Endothelial cell of umbilical vein (primary cell): Measurements from ENCODE around the gene MKLN1.

Experiments
- CTCF ChIP-seq, 2 donors: IDR thresholded peaks; 1 replicate in 1 of 2; 2 replicates in 1 of 2; pipeline ENCODE4 v1.5.1; 2011; ENCODE audit warnings: low read length in 2 of 2, mild to moderate bottlenecking in 2 of 2, moderate library complexity in 2 of 2, control low read depth in 1 of 2, inconsistent platforms in 1 of 2, low read depth in 1 of 2; ENCODE audit not compliant: insufficient read depth in 1 of 2; ENCODE audit errors: extremely low read depth in 1 of 2
- EZH2 ChIP-seq: IDR thresholded peaks from 2 replicates; pipeline ENCODE4 v1.6.1; 2012; ENCODE audit warnings: borderline replicate concordance, low read depth, mild to moderate bottlenecking, moderate library complexity, low read length, inconsistent platforms; ENCODE audit not compliant: severe bottlenecking
- GATA2 ChIP-seq: IDR thresholded peaks from 2 replicates; pipeline ENCODE4 v1.7.0; 2011; ENCODE audit warnings: low read depth, mild to moderate bottlenecking, moderate library complexity, mixed read lengths, low read length; ENCODE audit not compliant: insufficient read length, insufficient read depth
- POLR2A ChIP-seq: IDR thresholded peaks from 2 replicates; pipeline ENCODE4 v1.6.1; 2012; ENCODE audit warnings: low read depth, mild to moderate bottlenecking, control low read depth, low read length
- TF ChIP-seq, protein P1 (sequence below): IDR thresholded peaks from 2 replicates; pipeline ENCODE4 v1.6.1; 2011; ENCODE audit not compliant: insufficient read depth, insufficient read length

- TF ChIP-seq CTCF (IDR thresholded peaks at IDR 0.05; ENCODE audit: extremely low read depth in 1 of 2, insufficient read depth in 1 of 2, low read depth in 1 of 2, low read length in 2 of 2) (no peak), EZH2 (no peak), POLR2A (no peak), GATA2 (no peak)
- TF ChIP-seq, protein P1, sequence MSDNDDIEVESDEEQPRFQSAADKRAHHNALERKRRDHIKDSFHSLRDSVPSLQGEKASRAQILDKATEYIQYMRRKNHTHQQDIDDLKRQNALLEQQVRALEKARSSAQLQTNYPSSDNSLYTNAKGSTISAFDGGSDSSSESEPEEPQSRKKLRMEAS: no peak
Measured at GRCh38 chr7:131537571-131537978, 209.9 kb downstream of the MKLN1 start.
